Panc1 (cell line): Measurements from ENCODE around the gene ETHE1. TPM values are rescaled to one million over a fixed set of nuclear protein-coding genes. Genes with fewer than 3 reads are reported as not detected.

Experiments
- ATAC-seq: fragments of 200-7000 bp; cut with Tn5 transposase; 2 replicates; pipeline ENCODE4 v1.9.1; 2020; ENCODE audit warnings: mild to moderate bottlenecking, moderate library complexity
- BruUV-seq: library from RNA; stranded (reverse); fragments of 400-500 nt; replicated peaks from 2 replicates; lab custom pipeline; 2021; lab: Mats Ljungman, UMichigan
- CTCF ChIA-PET: fragments of 300-600 bp; sonication (Branson Sonifier 250); formaldehyde crosslinking; loops from one replicate; lab custom pipeline; 2022; ENCODE audit warnings: antibody characterized with exemption; lab: Charles Lee
- POLR2A ChIA-PET: fragments of 300-600 bp; sonication (Branson Sonifier 250); formaldehyde crosslinking; loops from one replicate; lab custom pipeline; 2022; ENCODE audit warnings: antibody characterized with exemption; lab: Charles Lee
- DNase-seq: peaks from one replicate; pipeline ENCODE4 v3.0.0-alpha.2; 2010; ENCODE audit warnings: low read depth, low spot score
- H3K27ac ChIP-seq: 2 replicates; pipeline ENCODE4 v1.5.1; 2011; ENCODE audit warnings: mild to moderate bottlenecking, low read length, inconsistent platforms
- H3K27me3 ChIP-seq: fragments of 200-500 bp; sonication (Bioruptor generic); 2 replicates; pipeline ENCODE4 v1.6.0; 2014; ENCODE audit warnings: low read length, inconsistent platforms; ENCODE audit not compliant: control insufficient read depth, insufficient read depth
- H3K36me3 ChIP-seq: fragments of 200-500 bp; sonication (Bioruptor generic); 2 replicates; pipeline ENCODE4 v1.5.1; 2014; ENCODE audit warnings: inconsistent platforms, mild to moderate bottlenecking, low read length, moderate library complexity; ENCODE audit not compliant: control insufficient read depth, insufficient read depth
- H3K4me1 ChIP-seq: 2 replicates; pipeline ENCODE4 v1.5.1; 2011; ENCODE audit warnings: inconsistent platforms, mild to moderate bottlenecking, low read length, moderate library complexity; ENCODE audit not compliant: control insufficient read depth, insufficient read depth
- H3K4me3 ChIP-seq, 2 experiments: 2 replicates each; pipeline ENCODE4 v1.5.1; 2011 to 2012; ENCODE audit warnings: low read depth in 2 of 2, low read length in 2 of 2, mild to moderate bottlenecking in 2 of 2, inconsistent platforms in 1 of 2, moderate library complexity in 1 of 2
- H3K9me3 ChIP-seq: fragments of 200-500 bp; sonication (Bioruptor generic); 2 replicates; pipeline ENCODE4 v1.5.1; 2014; ENCODE audit warnings: low read depth, mild to moderate bottlenecking, inconsistent platforms, low read length, moderate library complexity; ENCODE audit not compliant: control insufficient read depth, insufficient read depth
- CTCF ChIP-seq: fragments of 450-650 bp; IDR thresholded peaks from 2 replicates; pipeline ENCODE4 v1.5.1; 2017; ENCODE audit warnings: mild to moderate bottlenecking
- POLR2AphosphoS5 ChIP-seq: IDR thresholded peaks from 2 replicates; pipeline ENCODE4 v1.6.1; 2012; ENCODE audit warnings: mild to moderate bottlenecking, low read depth, low read length, moderate library complexity
- REST ChIP-seq, 2 experiments: IDR thresholded peaks; 2 replicates each; pipeline ENCODE4 v1.6.1; 2011 to 2012; ENCODE audit warnings: low read depth in 2 of 2, control low read depth in 1 of 2, low read length in 1 of 2, mild to moderate bottlenecking in 1 of 2, moderate library complexity in 1 of 2; ENCODE audit not compliant: insufficient read depth in 1 of 2
- SIN3A ChIP-seq: IDR thresholded peaks from 2 replicates; pipeline ENCODE4 v1.6.1; 2012; ENCODE audit warnings: low read depth, mild to moderate bottlenecking, low read length, moderate library complexity, borderline replicate concordance; ENCODE audit not compliant: insufficient read depth
- TCF7L2 ChIP-seq: IDR thresholded peaks from 2 replicates; pipeline ENCODE4 v1.6.1; 2011; ENCODE audit warnings: mild to moderate bottlenecking, low read depth, low read length, inconsistent platforms
- in situ Hi-C: cut with HindIII; loops from 2 replicates; pipeline ENCODE4 v1.10.0; 2016; ENCODE audit warnings: low sequenced_read_pairs, low pct_unique_long_range_greater_than_20kb
- intact Hi-C: fragments of 100-400 bp; cut with micrococcal nuclease; formaldehyde crosslinking; loops from one replicate; pipeline ENCODE4 v1.10.0; 2022; ENCODE audit not compliant: unreplicated experiment
- total RNA-seq: library from RNA; stranded (reverse); gene quantifications from one replicate; pipeline ENCODE4 v1.2.1, GENCODE V29; 2021; ENCODE audit not compliant: unreplicated experiment

ETHE1 gene
- total RNA-seq, 1 experiment from 2014 or later: 15.6 TPM

- no peaks in the 10 kb centered on the region for H3K9me3 ChIP-seq
- POLR2A ChIA-PET: no interaction called here
- ATAC-seq (no peak), DNase-seq (no peak)
- no peaks in the 10 kb centered on the region for H3K27me3 ChIP-seq
- intact Hi-C loops: no loop called here
- in situ Hi-C loops: no loop called here
- H3K4me1 ChIP-seq: peaks cover 3% of the 10 kb centered on the region; the same call in 1 of the 2 replicates
- H3K36me3 ChIP-seq: no peaks in the 10 kb centered on the region
- no peak overlapping the region for H3K27ac ChIP-seq
- BruUV-seq: no TSS peak
- H3K4me3 ChIP-seq: no peak overlapping the region
- TF ChIP-seq POLR2AphosphoS5 (no peak), TCF7L2 (no peak), SIN3A (no peak), CTCF (no peak)
- CTCF ChIA-PET: no interaction called here
These were observed 59.7 kb downstream of the ETHE1 start for GRCh38 chr19:43467276-43467675.

- intact Hi-C loops: no loop called here
- ATAC-seq (no peak), DNase-seq (no peak)
- Histone ChIP-seq H3K27ac (no peak overlapping the region), H3K4me3 (no peak overlapping the region), H3K9me3 (no peaks in the 10 kb centered on the region), H3K4me1 (peaks cover 3% of the 10 kb centered on the region; the same call in 1 of the 2 replicates), H3K27me3 (no peaks in the 10 kb centered on the region), H3K36me3 (no peaks in the 10 kb centered on the region)
- TF ChIP-seq POLR2AphosphoS5: no peak
- ChIA-PET POLR2A (no interaction called here), CTCF (interaction anchor here (0.7 kb wide), 1 partner anchor 87 kb away, joined by 5 read pairs; no protein-coding TSS in a partner anchor)
- in situ Hi-C loops: no loop called here
- no TSS peak for BruUV-seq
These were observed 60.2 kb downstream of the ETHE1 start for GRCh38 chr19:43466793-43467192.

- ATAC-seq (no peak), DNase-seq (no peak)
- in situ Hi-C loops: no loop called here
- H3K27ac ChIP-seq: no peak within 1 kb of the TSS
- ChIA-PET CTCF (interaction anchor here (0.7 kb wide), 1 partner anchor 358 kb away, joined by 5 read pairs; no protein-coding TSS in a partner anchor), POLR2A (no interaction called here)
- intact Hi-C loops: no loop called here
- H3K27me3 ChIP-seq: no peaks in the 10 kb centered on the region
- H3K4me1 ChIP-seq: peaks cover 3% of the 10 kb centered on the region; the same call in 1 of the 2 replicates
- TF ChIP-seq CTCF (no peak), TCF7L2 (no peak), POLR2AphosphoS5 (no peak), REST (IDR thresholded peaks at IDR 0.05; ENCODE audit: insufficient read depth in 1 of 2, low read depth in 2 of 2, low read length in 1 of 2) (no peak), SIN3A (no peak)
- no peaks in the 10 kb centered on the region for H3K9me3 ChIP-seq
- BruUV-seq: no TSS peak
- no peaks in the 10 kb centered on the region for H3K36me3 ChIP-seq
- H3K4me3 ChIP-seq: peak within 1 kb of the TSS; percentile 57 to 72; a peak in 3 of 4 replicates
These were observed 61.4 kb downstream of the ETHE1 start, which contains the start of gene LYPD3 for GRCh38 chr19:43465468-43466120. TSS of gene LYPD3 (minus strand) at chr19:43465608. CDS start at chr19:43465571, 37 bp downstream.
